Chondrocyte (in vitro differentiated cells): ENCODE data around the gene RFX3. TPM values are rescaled to one million over a fixed set of nuclear protein-coding genes. Genes with fewer than 3 reads are reported as not detected.

Source experiments
- DNase-seq: peaks from one replicate; pipeline ENCODE4 v3.0.0; 2021; ENCODE audit warnings: mixed read lengths, low spot score
- H3K27ac Mint-ChIP-seq: one replicate; pipeline ENCODE4 v1.8.0; 2021; ENCODE audit warnings: mild to moderate bottlenecking, moderate library complexity, mixed read lengths; ENCODE audit not compliant: unreplicated experiment
- H3K27me3 Mint-ChIP-seq: 2 replicates; pipeline ENCODE4 v1.8.0; 2021; ENCODE audit warnings: low read depth, mixed read lengths
- H3K36me3 Mint-ChIP-seq: 2 replicates; pipeline ENCODE4 v1.8.0; 2021; ENCODE audit warnings: low read depth, mixed read lengths
- H3K4me1 Mint-ChIP-seq: 2 replicates; pipeline ENCODE4 v1.8.0; 2021; ENCODE audit warnings: low read depth, mild to moderate bottlenecking, mixed read lengths
- H3K4me3 Mint-ChIP-seq: one replicate; pipeline ENCODE4 v1.8.0; 2021; ENCODE audit warnings: mild to moderate bottlenecking, moderate library complexity, mixed read lengths; ENCODE audit not compliant: unreplicated experiment
- H3K9me3 Mint-ChIP-seq: 2 replicates; pipeline ENCODE4 v1.8.0; 2021; ENCODE audit warnings: low read depth, mixed read lengths
- CTCF ChIP-seq: fragments of 200-600 bp; sonication (generic); IDR thresholded peaks from 2 replicates; pipeline ENCODE4 v1.5.0; 2021; ENCODE audit warnings: antibody characterized with exemption, mild to moderate bottlenecking, moderate library complexity
- total RNA-seq: library from RNA; stranded (reverse); gene quantifications from 3 replicates; pipeline ENCODE4 v1.2.1, GENCODE V29; 2021

Gene RFX3
- total RNA-seq, 1 donor from 2014 or later: 4.1 TPM

GRCh38 chr9:3549225-3549624 is 23.4 kb upstream of the RFX3 start:
- Mint-ChIP-seq H3K4me3 (no peak overlapping the region), H3K27ac (no peak overlapping the region), H3K36me3 (peaks cover 7% of the 10 kb centered on the region), H3K27me3 (no peaks in the 10 kb centered on the region), H3K4me1 (no peaks in the 10 kb centered on the region), H3K9me3 (no peaks in the 10 kb centered on the region)
- TF ChIP-seq CTCF: no peak
- DNase-seq: no peak

- Mint-ChIP-seq H3K4me1 (no peaks in the 10 kb centered on the region), H3K9me3 (no peaks in the 10 kb centered on the region), H3K27ac (no peak overlapping the region), H3K4me3 (no peak overlapping the region), H3K27me3 (no peaks in the 10 kb centered on the region), H3K36me3 (peaks cover 6% of the 10 kb centered on the region)
- no peak for TF ChIP-seq CTCF
- no peak for DNase-seq
Measured at GRCh38 chr9:3548648-3549047, 22.8 kb upstream of the RFX3 start.

- H3K27me3 Mint-ChIP-seq: no peaks in the 10 kb centered on the region
- no peak overlapping the region for H3K27ac Mint-ChIP-seq
- DNase-seq: no peak
- H3K9me3 Mint-ChIP-seq: no peaks in the 10 kb centered on the region
- H3K4me3 Mint-ChIP-seq: no peak overlapping the region
- TF ChIP-seq CTCF: no peak
- H3K4me1 Mint-ChIP-seq: no peaks in the 10 kb centered on the region
- peaks cover 5% of the 10 kb centered on the region for H3K36me3 Mint-ChIP-seq
Measured at GRCh38 chr9:3541206-3541605, 15.4 kb upstream of the RFX3 start.

GRCh38 chr9:3534614-3535404 is 9.0 kb upstream of the RFX3 start:
- Mint-ChIP-seq H3K27ac (no peak overlapping the region), H3K36me3 (peaks cover 3% of the 10 kb centered on the region), H3K4me3 (no peak overlapping the region), H3K4me1 (no peaks in the 10 kb centered on the region), H3K27me3 (no peaks in the 10 kb centered on the region), H3K9me3 (no peaks in the 10 kb centered on the region)
- TF ChIP-seq CTCF: no peak
- no peak for DNase-seq

- Mint-ChIP-seq H3K27ac (no peak overlapping the region), H3K36me3 (no peaks in the 10 kb centered on the region), H3K27me3 (no peaks in the 10 kb centered on the region), H3K9me3 (no peaks in the 10 kb centered on the region), H3K4me3 (no peak overlapping the region), H3K4me1 (peaks cover 15% of the 10 kb centered on the region)
- no peak for DNase-seq
- no peak for TF ChIP-seq CTCF
Measured at GRCh38 chr9:3532158-3532557, 6.4 kb upstream of the RFX3 start.
